CD8-positive, alpha-beta memory T cell (primary cell): ENCODE results near the gene AIFM2. TPM values are rescaled to one million over a fixed set of nuclear protein-coding genes. Genes with fewer than 3 reads are reported as not detected.
A peak's percentile ranks its signal among the peaks of the same experiment; 100 is the strongest.

Source experiments
- CTCF ChIA-PET: fragments of 350-600 bp; sonication (Branson Sonifier 250); formaldehyde crosslinking; loops from one replicate; lab custom pipeline; 2021; ENCODE audit warnings: antibody characterized with exemption; lab: Charles Lee
- POLR2A ChIA-PET: fragments of 350-600 bp; sonication (Branson Sonifier 250); formaldehyde crosslinking; loops from one replicate; lab custom pipeline; 2021; ENCODE audit warnings: antibody characterized with exemption; lab: Charles Lee
- DNase-seq, 5 donors: peaks; one replicate each; pipeline versions ENCODE4 v3.0.0 to v3.0.0-alpha.2; 2020 to 2022; ENCODE audit warnings: mixed read lengths in 1 of 5
- H3K27ac ChIP-seq: one replicate; pipeline ENCODE4 v1.7.0; 2013; ENCODE audit warnings: low read depth, mild to moderate bottlenecking, low read length, moderate library complexity
- H3K27me3 ChIP-seq: 2 replicates; pipeline ENCODE4 v1.7.0; 2013; ENCODE audit warnings: low read length, mild to moderate bottlenecking; ENCODE audit not compliant: insufficient read depth, poor library complexity, severe bottlenecking
- H3K36me3 ChIP-seq: 2 replicates; pipeline ENCODE4 v1.7.0; 2013; ENCODE audit warnings: mild to moderate bottlenecking, low read length, moderate library complexity; ENCODE audit not compliant: insufficient read depth
- H3K4me1 ChIP-seq: 2 replicates; pipeline ENCODE4 v1.7.0; 2013; ENCODE audit warnings: mild to moderate bottlenecking, low read length, moderate library complexity; ENCODE audit not compliant: insufficient read depth
- H3K4me3 ChIP-seq: 2 replicates; pipeline ENCODE4 v1.7.0; 2013; ENCODE audit warnings: mild to moderate bottlenecking, low read length
- H3K9me3 ChIP-seq: 2 replicates; pipeline ENCODE4 v1.7.0; 2013; ENCODE audit warnings: mild to moderate bottlenecking, low read length
- H3K27ac Mint-ChIP-seq, 8 donors: one replicate each; pipeline ENCODE4 v1.8.0; 2020 to 2021; ENCODE audit warnings: mixed read lengths in 8 of 8, mild to moderate bottlenecking in 6 of 8, inconsistent platforms in 3 of 8, moderate library complexity in 3 of 8
- H3K27me3 Mint-ChIP-seq, 2 donors: one replicate each; pipeline ENCODE4 v1.8.0; 2020 to 2021; ENCODE audit warnings: mixed read lengths in 2 of 2, mild to moderate bottlenecking in 1 of 2, moderate library complexity in 1 of 2
- H3K36me3 Mint-ChIP-seq, 3 donors: one replicate each; pipeline ENCODE4 v1.8.0; 2020 to 2021; ENCODE audit warnings: mixed read lengths in 3 of 3, inconsistent platforms in 1 of 3, mild to moderate bottlenecking in 1 of 3
- H3K4me1 Mint-ChIP-seq, 3 donors: one replicate each; pipeline ENCODE4 v1.8.0; 2020 to 2021; ENCODE audit warnings: mixed read lengths in 3 of 3, inconsistent platforms in 1 of 3, mild to moderate bottlenecking in 1 of 3
- H3K4me3 Mint-ChIP-seq, 7 donors: one replicate each; pipeline ENCODE4 v1.8.0; 2020 to 2021; ENCODE audit warnings: mixed read lengths in 7 of 7, mild to moderate bottlenecking in 6 of 7, moderate library complexity in 4 of 7, inconsistent platforms in 2 of 7
- H3K9me3 Mint-ChIP-seq, 5 donors: one replicate each; pipeline ENCODE4 v1.8.0; 2020 to 2022; ENCODE audit warnings: mixed read lengths in 5 of 5, mild to moderate bottlenecking in 3 of 5, moderate library complexity in 2 of 5, inconsistent platforms in 1 of 5
- polyA plus RNA-seq: library from polyadenylated mRNA; unstranded; fragments of 300-500 nt; fragmentation: Illumina TruSeq; gene quantifications from one replicate; pipeline ENCODE4 v1.2.3, GENCODE V29; 2021
- total RNA-seq, 2 experiments: library from RNA; stranded (reverse); gene quantifications; one replicate each; pipeline ENCODE4 v1.2.3, GENCODE V29; 2021

AIFM2 gene
- total and polyA plus RNA-seq, 3 experiments from 2014 or later, result 3.5 to 17.9 (median 17.6) TPM

DNA sequence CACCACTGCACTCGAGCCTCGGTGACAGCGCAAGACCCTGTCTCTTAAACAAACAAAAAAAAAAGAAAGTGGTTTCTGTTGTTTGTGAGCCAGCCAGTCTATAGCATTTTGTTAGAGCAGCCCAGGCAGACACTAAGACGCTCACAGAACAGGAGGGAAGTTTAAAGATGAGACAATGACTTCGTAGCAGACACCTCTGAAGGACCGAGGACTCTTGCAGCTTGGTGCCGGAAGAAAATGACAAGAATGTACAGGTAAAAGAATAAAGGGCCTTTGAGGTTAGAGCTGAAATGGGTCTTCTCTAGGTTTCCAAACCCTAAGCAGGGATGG is 40.3 kb downstream of the AIFM2 start:
- H3K27me3 ChIP-seq, result no peaks in the 10 kb centered on the region
- H3K36me3 ChIP-seq, result no peaks in the 10 kb centered on the region
- Mint-ChIP-seq H3K4me1 (peaks cover 42 to 59% (median 48%) of the 10 kb centered on the region in 3 donors), H3K27me3 (no peaks in the 10 kb centered on the region), H3K4me3 (peak overlapping the region; percentile 74 to 97 (median 84)), H3K9me3 (no peaks in the 10 kb centered on the region), H3K36me3 (peaks cover 10 to 30% (median 11%) of the 10 kb centered on the region in 3 donors), H3K27ac (peak overlapping the region; percentile 90 to 100 (median 96))
- H3K27ac ChIP-seq, result peak overlapping the region; percentile 64
- POLR2A ChIA-PET, result interaction anchor here (0.7 to 2.1 kb wide), 3 partner anchors 54 to 1499 kb away, joined by 4 to 11 read pairs (median 10); partner anchors contain the start of genes SAR1A and TYSND1
- peaks cover 32% of the 10 kb centered on the region for H3K4me1 ChIP-seq
- CTCF ChIA-PET, result interaction anchor here (1.5 to 6.5 kb wide), 6 partner anchors 11 to 272 kb away, joined by 3 to 51 read pairs (median 10); partner anchors contain the start of gene TYSND1
- H3K9me3 ChIP-seq, result no peaks in the 10 kb centered on the region
- no peak for DNase-seq
- peak overlapping the region; percentile 53 for H3K4me3 ChIP-seq

- no peaks in the 10 kb centered on the region for H3K27me3 Mint-ChIP-seq
- H3K36me3 ChIP-seq, result no peaks in the 10 kb centered on the region
- H3K4me1 Mint-ChIP-seq, result peaks cover 36 to 49% (median 41%) of the 10 kb centered on the region in 3 donors
- H3K4me3 Mint-ChIP-seq, result peak overlapping the region in 2 of 7 donors; percentile 15
- no peak for DNase-seq
- H3K9me3 ChIP-seq, result no peaks in the 10 kb centered on the region
- no peak overlapping the region for H3K27ac ChIP-seq
- peaks cover 4 to 17% (median 6%) of the 10 kb centered on the region in 3 donors for H3K36me3 Mint-ChIP-seq
- H3K4me1 ChIP-seq, result peaks cover 32% of the 10 kb centered on the region
- no peaks in the 10 kb centered on the region for H3K27me3 ChIP-seq
- POLR2A ChIA-PET, result no interaction called here
- H3K27ac Mint-ChIP-seq, result peak overlapping the region in 7 of 8 donors; percentile 3 to 95 (median 60)
- CTCF ChIA-PET, result interaction anchor here (1.1 to 6.5 kb wide), 3 partner anchors 26 to 273 kb away, joined by 3 to 51 read pairs (median 34); partner anchors contain the start of gene TYSND1
- no peak overlapping the region for H3K4me3 ChIP-seq
- H3K9me3 Mint-ChIP-seq, result no peaks in the 10 kb centered on the region
Observed at GRCh38 chr10:70090951-70091350, 41.7 kb downstream of the AIFM2 start.

GRCh38 chr10:70090013-70090412 is 42.6 kb downstream of the AIFM2 start:
- H3K9me3 Mint-ChIP-seq, result no peaks in the 10 kb centered on the region
- H3K27me3 Mint-ChIP-seq, result no peaks in the 10 kb centered on the region
- H3K4me3 Mint-ChIP-seq, result peak overlapping the region in 2 of 7 donors; percentile 16 to 30
- no peak for DNase-seq
- Histone ChIP-seq H3K9me3 (no peaks in the 10 kb centered on the region), H3K4me3 (no peak overlapping the region), H3K27me3 (no peaks in the 10 kb centered on the region), H3K36me3 (no peaks in the 10 kb centered on the region), H3K27ac (no peak overlapping the region), H3K4me1 (peaks cover 32% of the 10 kb centered on the region)
- H3K4me1 Mint-ChIP-seq, result peaks cover 33 to 41% (median 36%) of the 10 kb centered on the region in 3 donors
- H3K36me3 Mint-ChIP-seq, result peaks cover 0 to 10% (median 1%) of the 10 kb centered on the region in 3 donors
- ChIA-PET POLR2A (no interaction called here), CTCF (interaction anchor here (5.0 to 6.5 kb wide), 2 partner anchors 27 to 56 kb away, joined by 34 to 51 read pairs; partner anchors contain the start of gene TYSND1)
- peak overlapping the region in 4 of 8 donors; percentile 3 to 52 (median 30) for H3K27ac Mint-ChIP-seq

- H3K27ac ChIP-seq, result no peak overlapping the region
- H3K27me3 Mint-ChIP-seq, result no peaks in the 10 kb centered on the region
- H3K9me3 Mint-ChIP-seq, result no peaks in the 10 kb centered on the region
- no peak overlapping the region for H3K4me3 Mint-ChIP-seq
- H3K9me3 ChIP-seq, result no peaks in the 10 kb centered on the region
- ChIA-PET POLR2A (no interaction called here), CTCF (interaction anchor here (6.5 kb wide), 1 partner anchor 29 kb away, joined by 51 read pairs; no protein-coding TSS in a partner anchor)
- no peak for DNase-seq
- H3K36me3 ChIP-seq, result no peaks in the 10 kb centered on the region
- H3K27ac Mint-ChIP-seq, result no peak overlapping the region
- peaks cover 18 to 24% (median 19%) of the 10 kb centered on the region in 3 donors for H3K4me1 Mint-ChIP-seq
- H3K36me3 Mint-ChIP-seq, result no peaks in the 10 kb centered on the region
- H3K27me3 ChIP-seq, result no peaks in the 10 kb centered on the region
- peaks cover 17% of the 10 kb centered on the region for H3K4me1 ChIP-seq
- no peak overlapping the region for H3K4me3 ChIP-seq
Observed at GRCh38 chr10:70088308-70088698, 44.3 kb downstream of the AIFM2 start.

DNA sequence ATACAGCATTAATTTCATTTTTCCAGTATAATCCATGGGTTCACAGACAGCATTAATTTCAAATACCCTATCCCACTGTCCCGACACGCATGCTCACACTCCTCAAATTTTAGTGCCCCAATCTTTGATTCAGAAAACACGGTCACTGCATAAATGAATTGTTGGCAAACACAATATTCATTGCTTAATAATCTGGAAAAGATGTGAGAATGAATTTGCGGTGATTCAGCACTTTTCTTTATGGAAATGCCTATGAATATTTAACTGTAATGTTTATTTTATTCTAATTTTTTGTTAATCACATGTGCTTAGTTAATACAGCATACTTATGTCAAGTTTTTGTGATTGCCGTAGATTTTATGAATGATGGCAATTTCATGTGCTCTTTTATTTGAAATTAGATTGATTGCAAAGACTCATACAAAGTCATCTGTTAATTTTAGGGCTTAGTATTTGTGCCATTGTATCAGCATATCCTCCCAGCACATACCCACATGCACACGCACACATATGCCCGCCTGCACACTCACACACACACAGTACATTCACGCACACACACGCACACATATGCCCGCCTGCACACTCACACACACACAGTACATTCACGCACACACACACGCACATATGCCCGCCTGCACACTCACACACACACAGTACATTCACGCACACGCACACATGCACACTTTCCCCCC is 44.9 kb downstream of the AIFM2 start:
- H3K4me3 Mint-ChIP-seq, result no peak overlapping the region
- no peaks in the 10 kb centered on the region for H3K27me3 ChIP-seq
- no peaks in the 10 kb centered on the region for H3K9me3 Mint-ChIP-seq
- POLR2A ChIA-PET, result no interaction called here
- no peak overlapping the region for H3K4me3 ChIP-seq
- H3K27ac ChIP-seq, result no peak overlapping the region
- H3K4me1 Mint-ChIP-seq, result peaks cover 13 to 18% (median 14%) of the 10 kb centered on the region in 3 donors
- no peaks in the 10 kb centered on the region for H3K36me3 Mint-ChIP-seq
- H3K36me3 ChIP-seq, result no peaks in the 10 kb centered on the region
- H3K27me3 Mint-ChIP-seq, result no peaks in the 10 kb centered on the region
- peaks cover 13% of the 10 kb centered on the region for H3K4me1 ChIP-seq
- CTCF ChIA-PET, result interaction anchor here (6.5 kb wide), 1 partner anchor 29 kb away, joined by 51 read pairs; no protein-coding TSS in a partner anchor
- H3K9me3 ChIP-seq, result no peaks in the 10 kb centered on the region
- H3K27ac Mint-ChIP-seq, result peak overlapping the region in 1 of 8 donors; percentile 65
- no peak for DNase-seq

DNA sequence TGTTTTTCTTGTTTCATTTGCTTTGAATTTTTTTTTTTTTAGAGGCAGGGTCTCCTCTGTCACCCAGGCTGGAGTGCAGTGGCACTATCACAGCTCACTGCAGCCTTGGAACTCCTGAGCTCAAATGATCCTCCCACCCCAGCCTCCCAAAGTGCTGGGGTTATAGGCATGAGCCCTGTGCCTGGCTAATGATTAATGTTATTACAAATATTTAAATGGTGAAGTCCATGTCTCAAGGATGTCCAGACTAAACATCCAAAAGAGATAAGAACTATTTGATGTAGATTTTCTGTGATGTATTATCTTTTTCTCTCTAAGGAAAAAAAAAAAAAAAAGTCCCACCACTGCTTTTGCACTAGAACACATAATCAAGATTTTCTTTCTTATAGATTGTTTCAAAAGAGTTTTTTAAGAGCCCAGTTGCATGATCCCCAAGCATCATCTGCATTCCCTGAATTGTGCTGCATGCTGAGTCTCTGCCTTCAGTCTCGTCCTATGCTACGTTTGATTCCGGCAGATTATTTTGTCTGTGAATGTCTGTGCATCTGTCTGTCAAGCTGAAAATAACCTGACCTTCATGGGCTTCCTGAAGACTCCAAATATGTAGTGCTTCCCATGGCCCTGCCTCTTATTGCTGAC is 46.5 kb downstream of the AIFM2 start:
- no peak for DNase-seq
- H3K4me1 Mint-ChIP-seq, result peaks cover 0 to 4% (median 1%) of the 10 kb centered on the region in 3 donors
- POLR2A ChIA-PET, result no interaction called here

GRCh38 chr10:70084189-70084588 is 48.4 kb downstream of the AIFM2 start:
- H3K27me3 Mint-ChIP-seq, result peaks cover 0 to 3% of the 10 kb centered on the region in 2 donors
- ChIA-PET POLR2A (no interaction called here), CTCF (interaction anchor here (0.9 to 2.4 kb wide), 4 partner anchors 9 to 280 kb away, joined by 3 to 14 read pairs (median 6); partner anchors contain the start of gene TYSND1)
- Histone ChIP-seq H3K9me3 (no peaks in the 10 kb centered on the region), H3K27me3 (no peaks in the 10 kb centered on the region), H3K4me3 (no peak overlapping the region), H3K36me3 (no peaks in the 10 kb centered on the region), H3K27ac (no peak overlapping the region), H3K4me1 (no peaks in the 10 kb centered on the region)
- DNase-seq, result peak in 1 of 5 donors; percentile 21
- no peaks in the 10 kb centered on the region for H3K36me3 Mint-ChIP-seq
- no peak overlapping the region for H3K4me3 Mint-ChIP-seq
- no peaks in the 10 kb centered on the region for H3K9me3 Mint-ChIP-seq
- H3K27ac Mint-ChIP-seq, result no peak overlapping the region
- H3K4me1 Mint-ChIP-seq, result no peaks in the 10 kb centered on the region

More for the DNA sequence above, 46.5 kb downstream of the AIFM2 start:
- H3K36me3 Mint-ChIP-seq, result no peaks in the 10 kb centered on the region
- CTCF ChIA-PET, result interaction anchor here (1.6 to 1.7 kb wide), 2 partner anchors 29 to 61 kb away, joined by 4 read pairs; partner anchors contain the start of gene TYSND1
- Histone ChIP-seq H3K27me3 (no peaks in the 10 kb centered on the region), H3K36me3 (no peaks in the 10 kb centered on the region), H3K27ac (no peak overlapping the region), H3K4me3 (no peak overlapping the region), H3K4me1 (no peaks in the 10 kb centered on the region), H3K9me3 (no peaks in the 10 kb centered on the region)
- no peak overlapping the region for H3K4me3 Mint-ChIP-seq
- no peaks in the 10 kb centered on the region for H3K9me3 Mint-ChIP-seq
- H3K27me3 Mint-ChIP-seq, result no peaks in the 10 kb centered on the region
- no peak overlapping the region for H3K27ac Mint-ChIP-seq
